Measurements from ENCODE around the gene NFX1. TPM values are rescaled to one million over a fixed set of nuclear protein-coding genes. Genes with fewer than 3 reads are reported as not detected.

Gene NFX1
- polyA plus RNA-seq, 1 donor (not counting 4 experiments of a cell fraction or from before 2014, with no cell fraction given): 28.1 TPM

DNA sequence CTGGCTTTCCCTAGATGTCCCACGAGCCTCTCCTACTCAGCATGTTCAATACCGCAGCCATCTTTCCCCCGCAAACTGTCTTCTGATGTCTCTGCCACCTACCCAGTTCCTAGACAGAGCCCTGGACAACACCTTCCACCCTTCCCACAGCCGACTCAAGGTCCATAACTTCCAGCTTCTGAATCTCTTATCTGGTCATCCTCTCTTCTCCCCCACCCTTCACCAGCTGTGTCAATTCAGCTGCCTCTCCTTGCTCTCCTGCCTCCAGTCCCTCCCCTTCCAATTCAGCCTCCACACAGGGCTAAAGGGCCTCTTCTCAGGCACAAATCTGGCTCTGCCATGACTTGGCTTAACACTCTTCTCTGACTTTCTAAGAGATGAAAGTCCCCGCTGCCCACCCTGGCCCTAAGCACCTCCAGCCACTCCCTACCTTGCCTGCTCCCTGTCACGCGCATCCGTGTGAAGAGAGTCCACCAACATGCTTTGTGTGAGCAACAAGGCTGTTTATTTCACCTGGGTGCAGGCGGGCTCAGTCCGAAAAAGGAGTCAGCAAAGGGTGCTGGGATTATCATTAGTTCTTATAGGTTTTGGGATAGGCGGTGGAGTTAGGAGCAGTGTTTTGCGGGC, 86.9 kb downstream of the NFX1 start:
- no peaks in the 10 kb centered on the region for H3K27me3 ChIP-seq (ENCODE audit: control insufficient read depth, extremely low read depth, insufficient read depth, low read length)
- H2AFZ ChIP-seq (ENCODE audit: control insufficient read depth, low read length): no peak overlapping the region
- H3K9me3 ChIP-seq (ENCODE audit: control insufficient read depth, low read depth, low read length): no peaks in the 10 kb centered on the region
- no peak overlapping the region for H3K4me2 ChIP-seq (ENCODE audit: control insufficient read depth, extremely low read depth, insufficient read depth, low read depth, low read length)
- FAIRE-seq (no peak), DNase-seq (ENCODE audit: low read depth, low spot score) (no peak)
- dilution Hi-C loops (cut with MboI; ENCODE audit: extremely low pct_ligation_motif_present, low sequenced_read_pairs): no loop called here
- H3K36me3 ChIP-seq (ENCODE audit: control insufficient read depth in 2 of 2, extremely low read depth in 1 of 2, insufficient read depth in 2 of 2, low read length in 2 of 2): peaks cover 0 to 2% of the 10 kb centered on the region in 2 experiments
- no peak overlapping the region for H3K9ac ChIP-seq (ENCODE audit: control insufficient read depth, extremely low read depth, insufficient read depth, low read length)
- H3K9me1 ChIP-seq (ENCODE audit: control insufficient read depth, extremely low read depth, insufficient read depth, low read length): no peaks in the 10 kb centered on the region
- H3K4me3 ChIP-seq (ENCODE audit: control insufficient read depth in 2 of 3, extremely low read depth in 1 of 3, insufficient read depth in 2 of 3, low read depth in 1 of 3, low read length in 3 of 3): no peak overlapping the region
- H3K4me1 ChIP-seq (ENCODE audit: control insufficient read depth, extremely low read depth, insufficient read depth, low read length): peaks cover 6% of the 10 kb centered on the region
- H3K79me2 ChIP-seq (ENCODE audit: control insufficient read depth, insufficient read depth, low read length): no peaks in the 10 kb centered on the region
- H4K20me1 ChIP-seq (ENCODE audit: control insufficient read depth, extremely low read depth, insufficient read depth, low read length): no peaks in the 10 kb centered on the region
- TF ChIP-seq, protein P1, sequence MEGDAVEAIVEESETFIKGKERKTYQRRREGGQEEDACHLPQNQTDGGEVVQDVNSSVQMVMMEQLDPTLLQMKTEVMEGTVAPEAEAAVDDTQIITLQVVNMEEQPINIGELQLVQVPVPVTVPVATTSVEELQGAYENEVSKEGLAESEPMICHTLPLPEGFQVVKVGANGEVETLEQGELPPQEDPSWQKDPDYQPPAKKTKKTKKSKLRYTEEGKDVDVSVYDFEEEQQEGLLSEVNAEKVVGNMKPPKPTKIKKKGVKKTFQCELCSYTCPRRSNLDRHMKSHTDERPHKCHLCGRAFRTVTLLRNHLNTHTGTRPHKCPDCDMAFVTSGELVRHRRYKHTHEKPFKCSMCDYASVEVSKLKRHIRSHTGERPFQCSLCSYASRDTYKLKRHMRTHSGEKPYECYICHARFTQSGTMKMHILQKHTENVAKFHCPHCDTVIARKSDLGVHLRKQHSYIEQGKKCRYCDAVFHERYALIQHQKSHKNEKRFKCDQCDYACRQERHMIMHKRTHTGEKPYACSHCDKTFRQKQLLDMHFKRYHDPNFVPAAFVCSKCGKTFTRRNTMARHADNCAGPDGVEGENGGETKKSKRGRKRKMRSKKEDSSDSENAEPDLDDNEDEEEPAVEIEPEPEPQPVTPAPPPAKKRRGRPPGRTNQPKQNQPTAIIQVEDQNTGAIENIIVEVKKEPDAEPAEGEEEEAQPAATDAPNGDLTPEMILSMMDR (optimal IDR thresholded peaks at IDR 0.05 in 1 of 3, IDR thresholded peaks at IDR 0.05 in 1 of 3, conservative IDR thresholded peaks at IDR 0.05 in 1 of 3; ENCODE audit: extremely low read depth in 1 of 3, insufficient read depth in 2 of 3, low read length in 3 of 3): no peak
- TF ChIP-seq EZH2 (IDR thresholded peaks at IDR 0.05; ENCODE audit: low read length): no peak
- H3K27ac ChIP-seq (ENCODE audit: control insufficient read depth, insufficient read depth, low read length): no peak overlapping the region

DNA sequence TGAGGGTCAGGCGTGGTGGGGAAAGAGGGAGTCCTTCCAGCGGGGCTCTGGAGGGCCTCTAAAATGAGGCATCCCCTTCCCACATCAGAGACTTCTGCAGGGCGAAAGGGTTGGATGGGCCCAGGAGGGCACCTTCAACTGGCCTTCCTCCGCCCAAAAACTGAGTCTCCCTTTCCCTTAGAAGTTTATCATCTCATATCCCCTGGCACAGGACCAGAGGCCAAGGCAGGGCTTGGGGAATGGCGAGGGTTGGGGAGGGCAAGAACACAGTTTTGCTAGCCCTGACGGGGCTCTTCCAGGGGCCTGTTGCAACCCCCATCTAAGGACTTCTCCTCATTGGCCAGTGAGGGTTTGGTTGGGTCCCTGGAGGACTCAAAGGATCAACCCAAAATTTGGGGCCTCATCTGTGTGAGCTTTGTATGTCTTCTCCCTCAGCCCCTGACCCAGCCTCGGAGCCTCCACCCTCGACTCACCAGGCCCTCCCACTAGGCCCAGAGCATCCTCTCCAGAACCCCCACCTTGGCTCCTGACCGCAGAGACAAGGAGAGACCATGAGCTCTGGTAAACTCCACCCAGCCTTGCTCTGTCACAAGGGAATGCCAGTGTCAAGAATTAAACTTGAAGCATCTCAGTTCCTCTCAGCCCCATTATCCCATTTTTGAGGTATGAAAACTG, 87.9 kb downstream of the NFX1 start:
- Histone ChIP-seq H3K79me2 (ENCODE audit: control insufficient read depth, insufficient read depth, low read length) (no peaks in the 10 kb centered on the region), H3K4me1 (ENCODE audit: control insufficient read depth, extremely low read depth, insufficient read depth, low read length) (peaks cover 6% of the 10 kb centered on the region), H4K20me1 (ENCODE audit: control insufficient read depth, extremely low read depth, insufficient read depth, low read length) (no peaks in the 10 kb centered on the region), H3K4me3 (ENCODE audit: control insufficient read depth in 2 of 3, extremely low read depth in 1 of 3, insufficient read depth in 2 of 3, low read depth in 1 of 3, low read length in 3 of 3) (no peak overlapping the region), H3K27ac (ENCODE audit: control insufficient read depth, insufficient read depth, low read length) (no peak overlapping the region), H2AFZ (ENCODE audit: control insufficient read depth, low read length) (no peak overlapping the region), H3K36me3 (ENCODE audit: control insufficient read depth in 2 of 2, extremely low read depth in 1 of 2, insufficient read depth in 2 of 2, low read length in 2 of 2) (no peaks in the 10 kb centered on the region), H3K9ac (ENCODE audit: control insufficient read depth, extremely low read depth, insufficient read depth, low read length) (no peak overlapping the region), H3K9me3 (ENCODE audit: control insufficient read depth, low read depth, low read length) (no peaks in the 10 kb centered on the region), H3K27me3 (ENCODE audit: control insufficient read depth, extremely low read depth, insufficient read depth, low read length) (no peaks in the 10 kb centered on the region), H3K9me1 (ENCODE audit: control insufficient read depth, extremely low read depth, insufficient read depth, low read length) (no peaks in the 10 kb centered on the region), H3K4me2 (ENCODE audit: control insufficient read depth, extremely low read depth, insufficient read depth, low read depth, low read length) (no peak overlapping the region)
- FAIRE-seq: no peak
- DNase-seq (ENCODE audit: low read depth, low spot score): no peak
- dilution Hi-C loops (cut with MboI; ENCODE audit: extremely low pct_ligation_motif_present, low sequenced_read_pairs): no loop called here
- no peak for TF ChIP-seq EZH2 (IDR thresholded peaks at IDR 0.05; ENCODE audit: low read length)
- TF ChIP-seq, protein P1 (optimal IDR thresholded peaks at IDR 0.05 in 1 of 3, IDR thresholded peaks at IDR 0.05 in 1 of 3, conservative IDR thresholded peaks at IDR 0.05 in 1 of 3; ENCODE audit: extremely low read depth in 1 of 3, insufficient read depth in 2 of 3, low read length in 3 of 3): no peak

All from keratinocyte (primary cell).